HG02884 (cell line): ENCODE results near the gene FGF5.

ENCODE experiments used
- ATAC-seq: cut with Tn5 transposase; IDR thresholded peaks from one replicate; pipeline ENCODE4 v1.9.1; 2021; ENCODE audit warnings: mild to moderate bottlenecking, moderate library complexity; ENCODE audit not compliant: unreplicated experiment

The FGF5 gene

DNA sequence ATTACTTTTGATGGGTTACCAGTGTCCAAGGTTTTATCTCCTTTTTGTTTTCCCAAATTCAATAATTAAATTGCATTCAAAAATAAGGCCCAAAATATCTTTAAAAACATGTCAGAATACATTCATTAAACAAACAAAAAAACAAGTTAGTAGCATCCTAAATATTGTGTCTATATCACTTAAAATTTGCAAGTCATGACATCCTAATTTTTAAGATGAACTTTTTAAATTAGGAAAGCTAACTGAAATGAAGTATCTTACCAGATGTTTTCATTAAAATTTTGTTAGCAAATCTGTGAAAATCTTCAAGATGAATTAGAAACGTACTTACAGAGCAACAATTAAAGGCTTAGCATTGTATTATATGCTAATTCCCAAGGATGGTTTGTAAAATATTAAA is 68.1 kb downstream of the FGF5 start:
- ATAC-seq, result no peak

GRCh38 chr4:80335226-80335553 is 68.7 kb downstream of the FGF5 start:
- ATAC-seq, result no peak

- peak; percentile 99 for ATAC-seq
These were observed 69.3 kb downstream of the FGF5 start, which contains the start of gene CFAP299 for GRCh38 chr4:80335554-80336358. TSS of gene CFAP299 (plus strand) at chr4:80335730.

GRCh38 chr4:80336582-80336981 is 70.1 kb downstream of the FGF5 start:
- no peak for ATAC-seq

DNA sequence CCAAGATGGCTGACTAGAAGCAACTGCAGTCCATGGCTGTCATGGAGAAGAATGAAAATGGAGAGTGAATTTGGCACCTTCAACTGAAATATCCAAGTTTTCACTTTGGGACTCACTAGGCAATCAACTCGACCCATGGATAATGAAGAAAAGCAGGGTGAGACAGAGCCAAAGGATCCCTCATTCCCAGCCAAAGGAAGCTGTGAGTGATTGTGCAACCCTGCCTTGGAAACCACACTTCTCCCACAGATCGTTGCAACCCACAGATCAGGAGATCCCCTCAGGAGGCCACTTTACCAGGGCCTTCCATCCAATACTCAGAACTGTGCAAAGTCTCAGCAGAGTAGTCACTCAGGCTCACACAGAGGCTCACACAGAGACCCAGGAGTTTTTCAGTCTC is 73.6 kb downstream of the FGF5 start:
- no peak for ATAC-seq
